ENCODE measurements around the gene PRR15L.
A peak's percentile ranks its signal among the peaks of the same experiment; 100 is the strongest.

Gene PRR15L

GRCh38 chr17:47987240-47987835 is 29.7 kb upstream of the PRR15L start:
- DNase-seq, result peak; percentile 57

GRCh38 chr17:47986520-47986919 is 28.8 kb upstream of the PRR15L start:
- no peak for DNase-seq

- no peak for DNase-seq
These were observed 26.0 kb upstream of the PRR15L start for GRCh38 chr17:47983492-47984223.

- peak; percentile 48 for DNase-seq
These were observed 25.1 kb upstream of the PRR15L start for GRCh38 chr17:47982645-47983390.

GRCh38 chr17:47982091-47982617 is 24.5 kb upstream of the PRR15L start:
- no peak for DNase-seq

- DNase-seq, result no peak
These were observed 23.8 kb upstream of the PRR15L start for GRCh38 chr17:47981462-47981861.

GRCh38 chr17:47980541-47980940 is 22.9 kb upstream of the PRR15L start:
- DNase-seq, result peak; percentile 65

- peak; percentile 44 for DNase-seq
These were observed 20.6 kb upstream of the PRR15L start for GRCh38 chr17:47978324-47978723.

- no peak for DNase-seq
These were observed 18.1 kb upstream of the PRR15L start for GRCh38 chr17:47975823-47976205.

GRCh38 chr17:47975189-47975822 is 17.6 kb upstream of the PRR15L start:
- no peak for DNase-seq

GRCh38 chr17:47973541-47973940 is 15.9 kb upstream of the PRR15L start:
- peak; percentile 56 for DNase-seq

- DNase-seq, result peak; percentile 99
These were observed 13.2 kb upstream of the PRR15L start, which contains the start of gene CDK5RAP3 for GRCh38 chr17:47970725-47971499. Gene CDK5RAP3, plus strand, starts transcription at chr17:47971113. Its CDS starts 34 bp downstream, at chr17:47971147.

- DNase-seq, result no peak
These were observed 12.4 kb upstream of the PRR15L start for GRCh38 chr17:47969930-47970724.

- no peak for DNase-seq
These were observed 11.2 kb upstream of the PRR15L start for GRCh38 chr17:47968836-47969235.

GRCh38 chr17:47967607-47968252 is 10.0 kb upstream of the PRR15L start:
- no peak for DNase-seq

GRCh38 chr17:47966079-47966519 is 8.4 kb upstream of the PRR15L start:
- DNase-seq, result no peak

- no peak for DNase-seq
These were observed 7.2 kb upstream of the PRR15L start for GRCh38 chr17:47964856-47965255.

- DNase-seq, result no peak
These were observed 5.2 kb upstream of the PRR15L start for GRCh38 chr17:47962901-47963300.

GRCh38 chr17:47961406-47961805 is 3.7 kb upstream of the PRR15L start:
- no peak for DNase-seq

GRCh38 chr17:47959825-47960655 is 2.4 kb upstream of the PRR15L start:
- DNase-seq, result no peak

All from DMS 273 treated with DMSO at 0.1 percent for 48 hours (cell line).